HG03066 (cell line): Measurements from ENCODE around the gene ZNF790.
A peak's percentile ranks its signal among the peaks of the same experiment; 100 is the strongest.
"Not testable (repeated sequence)": the region's sequence is repeated elsewhere in the genome, so short reads cannot be mapped to it uniquely, and the experiment has no call there.

Experiments used
- ATAC-seq: cut with Tn5 transposase; IDR thresholded peaks from one replicate; pipeline ENCODE4 v1.9.1; 2021; ENCODE audit warnings: low read depth; ENCODE audit not compliant: unreplicated experiment

Gene ZNF790

DNA sequence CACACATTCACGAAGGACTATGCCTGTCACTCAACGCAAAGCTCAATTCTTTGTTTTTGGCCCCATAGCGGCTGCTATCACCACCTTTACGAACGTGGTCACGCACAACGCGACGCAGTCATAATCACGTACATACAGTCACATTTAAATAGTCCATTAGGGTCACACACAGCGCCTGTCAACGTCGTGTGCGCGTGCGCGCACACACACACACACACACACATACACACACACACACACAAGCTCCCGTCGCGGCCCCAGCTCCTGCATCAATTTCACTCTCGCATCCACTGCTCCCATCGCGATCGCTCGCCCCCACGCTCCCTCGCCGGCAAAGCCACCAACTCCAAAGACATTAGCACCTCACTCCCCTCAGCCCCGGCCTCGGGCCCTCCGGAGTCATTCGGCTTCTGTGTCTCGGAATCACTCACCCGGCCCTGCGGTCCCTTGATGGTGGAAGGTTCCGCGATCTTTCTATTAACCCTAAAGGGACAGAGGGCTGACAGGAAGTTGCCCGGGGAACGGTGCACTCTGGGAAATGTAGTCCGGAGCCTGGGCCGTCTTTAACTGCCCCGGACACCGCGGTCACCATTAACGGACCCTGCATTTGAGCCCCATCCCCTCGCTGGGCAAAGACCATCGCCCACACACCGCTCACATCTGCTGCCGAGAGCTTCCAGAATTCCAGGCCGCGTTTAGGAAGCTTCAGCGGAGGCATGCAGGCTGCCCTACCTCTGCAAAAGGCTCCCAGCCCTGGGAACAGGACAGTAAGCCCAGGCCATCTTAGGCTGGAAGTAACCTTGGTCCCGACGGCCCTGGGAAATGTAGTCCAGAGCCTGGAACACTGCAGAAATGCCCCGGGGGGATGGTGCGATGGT, at the start of gene ZNF790:
Gene ZNF790 (minus strand): TSS at position 482 of the 878 bp plus-strand sequence. CDS start 12,768 bp downstream, outside the sequence.
- ATAC-seq: peak; percentile 89

DNA sequence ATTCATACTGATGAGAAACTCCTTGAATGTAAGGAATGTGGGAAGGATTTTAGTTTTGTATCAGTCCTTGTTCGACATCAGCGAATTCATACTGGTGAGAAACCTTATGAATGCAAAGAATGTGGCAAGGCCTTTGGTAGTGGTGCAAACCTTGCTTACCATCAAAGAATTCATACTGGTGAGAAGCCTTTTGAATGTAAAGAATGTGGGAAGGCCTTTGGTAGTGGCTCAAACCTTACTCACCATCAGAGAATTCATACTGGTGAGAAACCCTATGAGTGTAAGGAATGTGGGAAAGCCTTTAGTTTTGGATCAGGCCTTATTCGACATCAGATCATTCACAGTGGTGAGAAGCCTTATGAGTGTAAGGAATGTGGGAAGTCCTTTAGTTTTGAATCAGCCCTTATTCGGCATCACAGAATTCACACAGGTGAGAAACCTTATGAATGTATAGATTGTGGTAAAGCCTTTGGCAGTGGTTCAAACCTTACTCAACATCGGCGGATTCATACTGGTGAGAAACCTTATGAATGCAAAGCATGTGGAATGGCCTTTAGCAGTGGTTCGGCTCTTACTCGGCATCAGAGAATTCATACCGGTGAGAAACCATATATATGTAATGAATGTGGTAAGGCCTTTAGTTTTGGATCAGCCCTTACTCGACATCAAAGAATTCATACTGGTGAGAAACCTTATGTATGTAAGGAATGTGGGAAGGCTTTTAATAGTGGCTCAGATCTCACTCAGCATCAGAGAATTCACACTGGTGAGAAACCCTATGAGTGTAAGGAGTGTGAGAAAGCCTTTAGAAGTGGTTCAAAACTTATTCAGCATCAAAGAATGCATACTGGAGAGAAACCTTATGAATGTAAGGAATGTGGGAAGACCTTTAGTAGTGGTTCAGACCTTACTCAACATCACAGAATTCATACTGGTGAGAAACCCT, 39.1 kb upstream of the ZNF790 start:
- no peak for ATAC-seq

DNA sequence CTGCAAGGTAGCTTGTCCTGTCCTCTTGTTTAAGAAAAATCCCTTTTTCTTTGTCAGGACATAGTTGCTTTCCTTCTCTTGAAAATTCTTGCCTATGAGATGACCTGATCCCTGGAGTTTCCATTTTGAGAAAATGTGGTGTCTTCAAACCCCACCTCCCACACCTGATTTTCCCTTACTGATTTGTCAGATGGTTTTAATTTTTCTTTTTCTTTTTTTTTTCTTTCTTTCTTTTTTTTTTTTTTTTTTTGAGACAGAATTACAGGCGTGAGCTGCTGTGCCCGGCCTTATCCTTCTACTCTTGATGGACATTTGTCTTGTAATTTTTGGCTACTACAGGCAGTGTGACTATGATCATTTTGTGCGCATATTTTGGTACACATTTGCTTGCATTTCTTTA, 13.7 kb upstream of the ZNF790 start:
- no peak for ATAC-seq

DNA sequence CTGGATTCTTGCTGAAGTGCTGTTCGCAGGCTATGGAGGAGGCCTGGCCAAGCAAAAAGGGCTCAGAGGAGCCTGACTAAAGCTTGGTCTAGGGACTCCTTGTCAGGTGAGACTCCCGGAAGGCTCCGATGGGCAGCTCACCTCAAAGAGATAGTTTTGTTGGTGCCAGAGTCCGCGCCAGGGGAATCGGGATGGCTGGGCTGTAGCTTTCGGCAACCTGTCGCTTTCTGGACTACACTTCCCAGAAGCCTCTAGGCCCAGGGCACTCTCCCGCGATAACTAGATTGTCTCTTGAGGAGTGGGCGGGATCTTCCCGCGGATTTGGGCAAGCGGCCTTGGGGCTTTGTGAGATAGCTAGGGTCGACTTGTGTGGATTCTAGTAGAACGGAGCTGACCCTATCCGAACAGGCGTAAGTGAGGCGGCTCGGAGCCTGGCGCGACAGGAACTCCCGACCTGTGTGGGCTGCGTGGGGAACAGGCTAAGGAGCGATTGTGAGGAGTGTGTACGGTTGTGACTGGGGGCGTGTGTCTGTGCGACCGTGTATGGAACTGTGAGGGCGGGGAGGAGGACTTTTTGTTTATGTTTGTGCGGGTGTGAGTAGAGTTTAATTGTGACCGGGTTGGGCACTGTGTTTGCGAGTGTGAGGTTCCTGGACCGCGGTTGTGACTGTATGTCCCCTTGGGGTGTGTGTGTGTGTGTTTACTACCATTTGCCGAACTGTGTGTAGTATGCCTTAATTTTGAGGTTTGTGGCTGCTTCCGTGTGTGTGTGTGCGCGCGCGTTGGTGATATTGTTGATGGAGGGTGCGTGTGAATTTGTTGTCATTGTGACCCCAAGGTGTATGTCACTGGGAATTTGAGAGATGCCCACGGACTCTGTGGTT, 12.6 kb upstream of the ZNF790 start, which contains the start of gene ZNF345:
Gene ZNF345 (plus strand): TSS at position 318 of the 884 bp plus-strand sequence. CDS start 25,955 bp downstream, outside the sequence.
- peak; percentile 80 for ATAC-seq

DNA sequence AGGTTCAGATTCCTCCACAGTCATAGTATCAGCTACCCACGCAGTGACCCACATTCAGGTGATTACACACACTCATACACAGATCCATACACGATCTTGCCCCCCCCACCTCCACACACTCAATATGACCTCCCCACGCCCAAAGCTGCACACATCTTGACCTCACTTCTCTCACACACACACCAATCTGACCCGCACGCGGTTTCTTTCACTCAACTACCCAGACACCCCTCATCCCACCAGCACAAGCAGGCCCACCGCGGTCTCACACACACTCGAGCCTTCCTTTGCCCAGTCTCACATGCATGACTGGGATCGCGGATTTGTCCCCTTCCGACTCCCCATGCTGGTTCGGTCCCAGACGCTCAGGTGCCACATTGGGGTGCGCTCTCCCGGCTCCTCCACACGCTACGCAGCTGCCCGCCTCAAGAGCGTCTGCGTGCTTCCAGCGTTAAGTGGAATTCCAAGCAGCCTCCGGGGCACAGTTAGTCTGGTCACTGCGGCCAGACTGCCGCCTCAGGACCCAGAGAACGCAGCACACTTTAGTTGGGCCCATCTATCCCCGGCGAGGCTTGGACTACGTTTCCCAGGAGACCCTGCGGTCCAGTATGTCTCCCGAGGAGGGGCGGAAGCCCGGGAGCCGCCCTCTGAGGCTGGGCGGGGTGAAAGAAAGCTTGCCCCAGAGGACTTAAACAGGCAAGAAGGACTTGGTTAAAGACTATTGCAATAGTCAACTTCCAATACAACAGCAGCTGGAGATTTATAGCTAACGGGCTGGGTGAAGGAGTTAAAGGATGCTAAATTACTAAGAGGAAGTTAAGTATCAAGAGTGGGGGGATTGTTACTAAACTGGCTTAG, 11.7 kb upstream of the ZNF790 start:
- peak; percentile 77 for ATAC-seq

DNA sequence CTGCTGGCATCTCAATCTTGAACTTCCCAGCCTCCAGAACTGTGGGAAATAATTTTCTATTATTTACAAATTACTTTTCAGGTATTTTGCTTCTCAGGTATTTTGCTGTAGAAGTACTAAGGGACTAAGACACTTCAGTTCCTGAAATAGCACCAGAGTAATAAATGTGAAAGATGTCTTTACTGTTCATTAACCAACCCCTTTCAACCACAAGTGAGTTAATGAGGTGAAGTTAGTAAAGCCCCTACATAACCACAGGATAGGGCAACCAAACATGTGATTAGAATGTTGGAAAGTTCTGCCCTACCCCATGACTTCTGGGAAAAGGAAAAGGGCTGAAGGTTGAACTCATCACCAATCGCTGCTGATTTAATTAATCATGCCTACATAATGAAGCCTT, 9.8 kb upstream of the ZNF790 start:
- no peak for ATAC-seq

DNA sequence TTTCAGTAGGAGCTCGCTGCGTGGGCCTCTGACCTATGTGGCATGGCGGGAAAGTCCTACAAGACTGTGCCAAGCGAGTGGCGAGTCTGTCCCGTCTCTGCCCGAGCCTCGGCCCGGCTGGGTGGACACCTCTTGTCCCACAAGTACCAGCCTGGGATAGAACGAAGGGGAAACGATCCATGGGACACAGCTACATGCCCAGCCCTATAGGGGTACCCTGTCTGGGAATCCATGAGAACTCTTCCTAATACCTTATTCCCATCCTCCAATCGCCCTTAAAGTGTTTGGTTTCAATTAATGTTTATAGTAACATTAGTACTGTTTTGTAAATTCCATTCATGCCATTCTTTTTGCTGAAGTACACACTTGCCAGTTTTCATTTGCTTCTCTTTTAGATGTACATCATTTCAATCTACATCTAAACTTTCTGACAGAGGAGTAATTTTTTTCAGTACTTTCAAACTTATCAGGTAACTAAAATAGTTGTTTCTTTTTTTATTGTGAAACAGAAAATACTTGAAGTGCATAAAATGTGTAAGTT, 667 bp upstream of the ZNF790 start:
- no peak for ATAC-seq

DNA sequence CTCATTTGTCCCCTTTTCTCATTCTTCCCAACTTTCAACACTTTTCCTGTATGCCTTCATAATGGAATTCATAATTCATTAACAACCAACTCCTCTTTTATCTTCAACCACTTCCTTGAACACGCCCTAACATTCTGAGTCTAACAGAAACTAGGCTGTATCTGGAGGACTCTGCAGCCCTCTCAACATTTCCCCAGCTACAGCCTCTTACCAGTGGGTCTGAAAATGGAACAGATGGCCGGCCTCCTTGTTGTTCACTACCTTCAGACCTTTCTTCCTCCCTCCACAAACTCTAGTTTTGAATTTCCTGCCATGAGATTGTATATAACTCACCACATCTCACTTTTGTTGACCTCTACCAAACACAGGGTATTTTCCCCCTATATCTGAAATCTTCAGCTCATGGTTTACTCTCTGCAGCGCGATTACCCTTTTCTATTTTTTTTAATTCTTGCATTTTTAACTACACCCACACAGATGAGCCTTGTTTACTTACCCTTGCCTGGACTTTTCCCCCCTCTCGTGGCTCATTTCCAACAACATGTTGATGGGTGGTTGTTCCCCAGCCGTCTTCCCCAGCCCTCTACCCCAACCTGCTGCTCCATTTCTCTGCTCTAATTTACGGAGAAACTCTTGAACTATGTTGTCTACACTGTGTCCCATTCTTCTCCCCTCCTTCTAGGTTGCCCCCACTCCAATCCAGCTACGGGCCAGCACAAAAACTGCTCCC, 846 bp downstream of the ZNF790 start:
- ATAC-seq: no peak

DNA sequence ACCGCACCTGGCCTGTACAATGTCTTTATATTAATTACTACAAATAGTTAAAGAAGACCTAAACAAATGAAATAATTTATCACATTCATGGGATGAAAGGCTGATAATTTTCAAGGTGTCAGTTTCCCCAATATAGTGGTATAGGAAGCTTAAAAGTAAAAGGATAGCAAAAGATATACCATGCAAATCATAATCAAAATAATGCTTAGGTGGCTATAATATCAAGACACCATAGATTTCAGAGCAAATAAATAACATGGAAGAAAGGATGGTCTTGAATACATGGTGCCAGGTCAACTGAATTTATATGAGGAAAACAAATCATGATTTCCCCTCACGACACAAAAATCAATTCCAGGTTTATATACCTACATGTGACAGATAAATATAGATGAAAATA, 4.8 kb downstream of the ZNF790 start:
- no peak for ATAC-seq

DNA sequence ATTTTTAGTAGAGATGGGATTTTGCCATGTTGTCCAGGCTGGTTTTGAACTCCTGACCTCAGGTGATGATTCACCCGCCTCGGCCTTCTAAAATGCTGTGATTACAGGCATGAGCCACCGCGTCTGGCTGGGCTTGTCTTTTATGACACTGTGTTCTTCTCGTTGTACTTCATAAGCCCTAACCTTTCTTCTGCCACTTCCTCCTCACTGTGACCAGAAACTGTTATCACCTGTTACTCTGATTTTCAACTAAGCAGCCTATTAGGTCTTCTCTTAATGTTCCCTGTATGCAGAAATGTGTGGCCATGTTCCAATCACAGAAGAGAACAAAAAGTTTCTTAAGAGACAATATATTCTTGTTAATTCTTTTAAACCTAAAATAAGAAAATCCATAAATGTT, 16.4 kb downstream of the ZNF790 start:
- no peak for ATAC-seq

GRCh38 chr19:36819130-36819630, 19.0 kb downstream of the ZNF790 start:
- ATAC-seq: no peak

DNA sequence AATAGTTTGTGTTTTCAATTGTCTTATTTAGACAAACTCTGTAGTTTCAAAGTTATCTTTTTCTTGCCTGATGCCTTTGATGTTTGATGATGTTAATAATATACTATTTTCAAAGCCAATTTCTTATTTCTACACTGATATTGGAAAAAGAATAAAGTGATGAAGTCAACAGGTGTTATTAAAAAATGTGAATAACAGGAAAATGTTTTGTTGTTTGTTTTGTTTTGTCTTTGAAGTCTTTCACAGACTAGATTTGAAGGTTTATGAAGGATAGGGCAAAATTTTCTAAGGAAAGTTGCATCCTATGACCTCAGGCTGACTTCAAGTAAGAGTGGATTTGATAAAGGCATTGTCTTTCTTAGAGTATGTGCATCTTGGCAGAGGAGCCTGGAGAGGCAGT, 31.2 kb downstream of the ZNF790 start:
- no peak for ATAC-seq

DNA sequence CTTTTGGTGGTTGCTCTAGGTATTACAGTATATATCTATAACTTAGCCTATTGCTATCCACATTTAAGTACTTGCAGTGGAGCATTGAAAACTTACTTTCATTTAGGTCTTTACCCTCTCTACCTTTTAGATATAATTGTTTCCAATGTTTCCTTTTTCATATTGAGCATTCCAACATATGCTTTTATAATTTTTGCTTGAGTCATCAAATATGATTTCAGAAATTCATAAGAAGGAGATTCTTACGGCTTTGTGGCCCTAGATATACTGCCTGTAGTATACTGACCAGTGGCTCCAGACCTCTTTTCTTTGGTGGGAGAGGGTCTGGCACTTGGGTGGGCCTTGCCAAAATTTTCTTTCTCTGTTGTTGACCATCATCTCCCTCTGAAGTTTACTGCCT, 32.8 kb downstream of the ZNF790 start:
- ATAC-seq: no peak

DNA sequence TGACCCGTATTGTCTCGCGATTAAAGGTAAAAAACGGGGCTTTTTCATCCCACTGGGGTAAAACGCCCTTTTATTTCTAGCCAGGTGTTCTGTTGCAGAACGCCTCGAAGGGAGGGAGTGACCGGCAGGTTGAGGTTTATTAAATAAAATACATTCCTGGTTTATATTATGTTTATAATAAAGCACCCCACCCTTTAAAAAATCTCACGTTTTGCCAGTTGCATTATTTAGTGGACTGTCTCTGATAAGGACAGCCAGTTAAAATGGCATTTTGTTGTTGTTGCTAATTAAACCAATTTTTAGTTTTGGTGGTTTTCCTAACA, 40.4 kb downstream of the ZNF790 start:
- ATAC-seq: no peak

DNA sequence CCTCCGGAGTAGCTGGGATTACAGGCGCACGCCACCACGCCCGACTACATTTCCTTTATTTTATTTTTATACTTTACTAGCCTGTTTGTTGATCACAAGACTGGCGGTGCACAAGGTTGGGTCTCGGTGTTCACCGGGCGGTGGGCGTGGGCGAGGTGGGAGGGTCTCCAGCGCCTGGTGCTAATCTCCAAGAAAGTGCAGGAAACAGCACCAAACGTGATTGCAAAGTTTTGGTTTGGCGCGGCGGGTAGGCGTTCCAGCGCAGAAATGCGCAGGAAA, 41.5 kb downstream of the ZNF790 start:
- no peak for ATAC-seq

GRCh38 chr19:36791420-36792141, 46.6 kb downstream of the ZNF790 start:
- ATAC-seq: not testable (repeated sequence)

DNA sequence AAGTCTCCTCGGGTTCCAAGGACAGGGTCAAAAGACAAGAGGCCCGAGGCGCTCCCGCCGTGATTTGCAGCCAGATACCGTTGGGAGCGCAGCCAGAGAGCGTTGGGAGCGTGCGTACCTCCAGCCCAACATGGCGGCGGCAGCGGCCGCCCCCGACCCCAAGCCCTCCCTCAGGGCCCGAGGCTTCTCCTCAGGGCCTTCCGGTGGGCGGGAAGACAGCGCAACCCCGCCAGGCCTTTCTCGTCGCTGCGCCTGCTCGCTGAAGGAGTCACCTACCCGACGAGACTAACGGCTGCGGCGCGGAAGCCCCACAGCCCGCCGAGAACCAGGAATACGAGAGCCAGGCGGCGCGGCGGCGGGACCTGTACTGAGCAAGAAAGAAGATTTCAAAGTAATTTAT, 62.4 kb downstream of the ZNF790 start:
- no peak for ATAC-seq

GRCh38 chr19:36773223-36773579, 65.0 kb downstream of the ZNF790 start:
- peak; percentile 38 for ATAC-seq
